SU-DHL-6 (cell line): ENCODE results near the gene FBXL3.

Source experiments
- CTCF ChIP-seq: fragments of 200-600 bp; sonication (generic); IDR thresholded peaks from one replicate; pipeline ENCODE4 v1.5.1; 2017; ENCODE audit warnings: antibody characterized with exemption, mild to moderate bottlenecking, low read length, moderate library complexity; ENCODE audit not compliant: insufficient read depth, poor library complexity, severe bottlenecking
- EZH2phosphoT487 ChIP-seq: fragments of 200-600 bp; sonication (generic), shearing (Covaris generic); conservative IDR thresholded peaks from 2 replicates; pipeline ENCODE4 v1.6.1; 2018; ENCODE audit warnings: mild to moderate bottlenecking, antibody characterized with exemption, low read length, moderate library complexity, mixed read lengths

DNA sequence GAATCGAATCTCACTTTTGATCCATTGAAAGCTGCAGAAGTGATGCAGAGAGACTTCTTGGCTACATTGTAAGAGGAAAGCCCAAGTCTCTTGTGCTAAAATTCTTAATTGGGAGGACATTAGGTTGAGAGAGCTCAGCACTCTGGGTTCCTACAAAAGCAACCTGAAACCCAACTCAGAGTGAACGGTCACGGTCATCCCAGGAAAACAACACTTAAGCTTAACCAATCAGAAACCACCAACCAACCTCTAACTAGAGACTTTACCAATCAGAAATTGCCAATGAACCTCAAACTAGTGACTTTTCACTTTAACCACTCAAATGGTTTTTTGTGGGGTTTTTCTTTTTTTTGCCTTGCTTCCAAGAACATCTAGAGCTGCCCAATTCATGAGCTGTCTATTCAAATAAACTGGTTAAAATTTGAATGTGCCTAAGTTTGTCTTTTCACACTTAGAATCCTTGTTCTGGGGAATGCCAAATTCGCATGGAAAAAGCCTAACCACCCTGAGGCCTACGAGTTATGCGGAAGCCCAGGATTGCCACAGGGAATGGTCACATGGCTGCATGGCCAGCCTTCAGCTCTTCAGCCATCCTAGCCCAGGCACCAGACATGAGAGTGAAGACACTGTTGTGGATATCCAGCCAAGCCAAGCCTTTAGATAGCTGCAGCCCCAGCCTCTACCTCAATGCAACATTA is 52.9 kb downstream of the FBXL3 start:
- TF ChIP-seq CTCF = no peak
- TF ChIP-seq EZH2phosphoT487 = no peak
